T follicular helper cell (primary cell): ENCODE measurements around the gene CPLX3.

ENCODE experiments used
- DNase-seq: peaks from one replicate; pipeline ENCODE4 v3.0.0-alpha.2; 2020; ENCODE audit warnings: low read depth

The CPLX3 gene

DNA sequence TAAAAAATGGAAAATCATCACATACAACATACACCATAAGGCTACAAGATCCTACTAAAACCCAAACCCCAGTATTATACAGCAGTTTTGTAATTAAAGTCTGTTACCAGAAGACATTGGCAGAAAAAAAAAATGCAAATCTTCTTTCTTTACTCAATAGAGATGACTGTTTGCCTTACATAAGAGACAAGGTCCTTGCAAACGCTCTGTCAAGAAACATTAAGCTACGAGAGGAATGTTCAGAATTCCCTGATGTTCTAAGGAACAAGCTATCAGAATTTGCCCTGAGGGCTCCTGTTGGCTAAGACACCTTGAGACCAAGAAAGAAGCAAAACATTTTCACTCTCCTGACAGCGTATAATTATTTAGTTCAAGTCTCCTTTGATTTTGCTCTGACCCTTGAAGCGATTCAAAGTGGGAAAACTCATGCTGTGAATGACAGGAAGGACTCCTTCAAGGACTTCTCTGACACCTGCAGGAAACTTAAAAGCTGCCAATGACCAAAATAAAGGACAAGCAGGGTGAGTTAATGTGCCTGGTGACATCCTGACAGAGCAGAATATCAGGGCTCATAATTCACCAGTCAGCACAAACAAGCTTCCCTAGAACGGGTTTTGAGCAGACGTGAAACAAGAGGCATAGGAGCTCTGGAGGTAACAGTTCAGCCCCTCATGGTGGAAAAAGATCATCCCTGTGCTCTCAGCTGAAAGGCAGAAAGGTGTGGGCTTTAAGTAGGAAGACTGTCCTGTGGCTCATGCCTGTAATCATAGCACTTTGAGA lies 44.2 kb downstream of the CPLX3 start:
- DNase-seq = no peak

DNA sequence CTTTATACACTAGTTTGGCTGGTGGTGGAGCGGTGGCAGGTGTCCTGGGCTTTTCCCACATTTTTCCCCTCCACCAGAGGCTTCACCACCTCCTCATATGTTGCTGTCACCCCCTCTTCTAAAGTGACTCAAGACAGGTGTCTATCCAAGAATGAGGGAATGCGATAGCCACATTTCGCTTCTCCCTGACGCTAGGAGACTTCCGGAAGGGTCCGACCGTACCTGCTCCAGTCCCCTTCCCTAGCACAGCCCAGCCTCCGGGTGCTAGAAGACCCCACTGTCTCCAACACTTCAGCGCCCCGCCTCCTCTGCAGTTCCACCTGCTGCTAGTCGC lies 46.2 kb downstream of the CPLX3 start:
- no peak for DNase-seq

DNA sequence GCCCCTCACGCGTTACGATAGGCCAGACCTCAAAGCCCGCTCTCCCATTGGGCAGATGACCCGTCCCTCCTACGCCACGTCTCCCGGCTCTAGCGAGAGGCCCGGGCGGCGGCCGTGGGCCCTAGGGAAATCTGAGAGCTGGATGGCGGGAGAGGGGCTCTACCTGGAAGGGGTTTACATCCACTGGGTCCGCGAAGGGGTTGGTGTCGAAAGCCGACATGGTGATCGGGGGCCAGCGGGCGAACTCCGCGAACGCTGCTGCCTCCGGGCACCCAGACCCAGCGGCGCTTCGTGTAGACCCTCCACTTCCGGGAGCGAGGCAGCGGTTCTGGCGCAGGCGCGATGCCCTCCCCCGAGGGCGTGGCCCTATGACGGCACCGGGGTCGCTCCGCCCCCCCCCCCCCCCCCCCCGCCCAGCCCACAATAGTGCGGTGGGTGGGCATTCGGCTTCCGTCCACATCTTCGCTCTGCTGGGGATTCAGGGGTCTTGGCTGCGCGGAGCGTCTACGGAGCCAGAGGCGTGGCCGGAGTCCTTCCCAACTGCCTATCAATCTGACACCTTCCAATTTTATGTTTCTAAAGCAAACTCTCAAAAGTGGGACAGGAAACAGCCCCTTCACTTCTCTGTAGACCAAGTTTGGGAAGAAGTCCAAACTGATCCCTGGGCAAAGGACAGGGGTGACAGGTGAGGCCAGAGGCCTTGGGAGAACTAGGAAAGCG lies 46.8 kb downstream of the CPLX3 start, which contains the start of gene SCAMP2:
TSS of gene SCAMP2 (minus strand) at position 330 of the 720 bp plus-strand sequence. CDS start at position 220, 110 bp downstream.
- DNase-seq = peak; percentile 83

DNA sequence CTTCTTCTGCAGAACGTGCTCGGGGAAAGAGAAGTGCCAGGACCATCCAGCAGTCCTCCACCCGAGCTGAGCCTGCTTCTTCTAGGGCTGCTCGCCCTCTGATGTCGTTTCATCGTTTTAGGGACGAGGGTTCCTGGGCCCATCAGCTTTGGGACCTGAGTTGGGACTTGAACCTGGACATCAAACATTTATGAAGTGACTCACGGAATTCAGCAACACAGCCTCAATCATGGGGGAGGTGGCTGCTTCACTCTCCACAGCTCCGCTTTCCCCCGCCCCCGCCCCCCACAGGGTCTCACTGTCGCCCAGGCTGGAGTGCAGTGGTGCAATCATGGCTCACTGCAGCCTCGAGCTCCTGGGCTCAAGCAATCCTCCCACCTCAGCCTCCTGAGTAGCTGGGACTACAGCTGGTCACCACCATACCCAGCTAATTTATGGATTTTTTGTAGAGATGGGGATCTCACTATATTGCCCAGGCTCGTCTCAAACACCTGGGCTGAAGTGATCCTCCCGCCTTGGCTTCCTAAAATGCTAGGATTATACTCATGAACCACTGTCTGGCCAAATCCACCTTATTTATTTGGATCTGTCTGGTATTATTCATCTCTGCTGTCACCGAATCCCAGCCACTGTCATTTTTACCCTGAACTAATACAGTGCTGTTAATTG lies 47.5 kb downstream of the CPLX3 start:
- DNase-seq = no peak

DNA sequence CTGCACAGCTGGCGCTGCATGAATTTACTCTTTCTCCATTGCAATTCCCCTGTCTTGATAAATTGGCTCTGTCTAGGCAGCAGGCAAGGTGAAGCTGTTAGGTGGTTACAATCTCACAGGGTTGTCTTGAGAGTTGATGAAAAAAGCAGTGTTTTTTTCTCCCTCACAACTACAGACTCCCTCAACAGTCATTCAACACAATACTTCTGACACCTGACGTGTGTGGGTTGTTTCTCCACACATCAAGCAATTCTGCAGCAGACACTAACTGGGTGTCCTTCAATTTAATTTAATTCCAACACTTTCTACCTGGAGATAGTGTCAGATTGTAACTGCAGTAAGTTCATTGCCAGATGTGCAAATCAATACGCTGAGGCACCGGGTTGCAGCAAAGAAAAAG lies 51.8 kb downstream of the CPLX3 start:
- DNase-seq = no peak
